Loucy (cell line): ENCODE results near the gene GGA1.

ENCODE experiments used
- H2AFZ ChIP-seq: fragments of 200-600 bp; sonication (generic); 2 replicates; pipeline ENCODE4 v1.6.0; 2016; ENCODE audit warnings: antibody characterized with exemption, mild to moderate bottlenecking, low read length, moderate library complexity
- H3F3A ChIP-seq: fragments of 200-600 bp; 2 replicates; pipeline ENCODE4 v1.6.0; 2016; ENCODE audit warnings: antibody characterized with exemption, low read depth, mild to moderate bottlenecking
- H3K27me3 ChIP-seq: fragments of 200-600 bp; sonication (generic); 2 replicates; pipeline ENCODE4 v1.6.1; 2014; ENCODE audit warnings: low read length, mild to moderate bottlenecking; ENCODE audit not compliant: insufficient read depth, poor library complexity, severe bottlenecking
- H3K36me3 ChIP-seq: fragments of 200-600 bp; sonication (generic); 2 replicates; pipeline ENCODE4 v1.6.1; 2016; ENCODE audit warnings: low read length; ENCODE audit not compliant: insufficient read depth
- H3K4me1 ChIP-seq: fragments of 200-600 bp; sonication (generic); 2 replicates; pipeline ENCODE4 v1.5.1; 2014; ENCODE audit warnings: low read length, mild to moderate bottlenecking; ENCODE audit not compliant: insufficient read depth, poor library complexity, severe bottlenecking
- H3K4me2 ChIP-seq: fragments of 200-600 bp; sonication (generic); 2 replicates; pipeline ENCODE4 v1.6.0; 2014; ENCODE audit warnings: antibody characterized with exemption, low read length, low read depth, mild to moderate bottlenecking; ENCODE audit not compliant: poor library complexity, severe bottlenecking
- H3K4me3 ChIP-seq: fragments of 200-600 bp; sonication (generic); 2 replicates; pipeline ENCODE4 v1.5.1; 2014; ENCODE audit warnings: low read length, mild to moderate bottlenecking, mixed read lengths; ENCODE audit not compliant: poor library complexity, severe bottlenecking
- H3K79me2 ChIP-seq: fragments of 200-600 bp; sonication (generic); 2 replicates; pipeline ENCODE4 v1.6.1; 2014; ENCODE audit warnings: low read length; ENCODE audit not compliant: insufficient read depth
- H3K9ac ChIP-seq: fragments of 200-600 bp; sonication (generic); 2 replicates; pipeline ENCODE4 v1.6.0; 2014; ENCODE audit warnings: mild to moderate bottlenecking, low read depth, low read length, moderate library complexity; ENCODE audit not compliant: poor library complexity, severe bottlenecking
- H3K9me2 ChIP-seq: fragments of 200-600 bp; sonication (generic); replicated peaks from 2 replicates; pipeline ENCODE4 v1.6.1; 2016; ENCODE audit warnings: low read depth, low read length, mixed read lengths
- H3K9me3 ChIP-seq: fragments of 200-600 bp; sonication (generic); 2 replicates; pipeline ENCODE4 v1.6.1; 2014; ENCODE audit warnings: mild to moderate bottlenecking, antibody characterized with exemption, low read length, low read depth; ENCODE audit not compliant: insufficient read depth
- H4K20me1 ChIP-seq: fragments of 200-600 bp; sonication (generic); 2 replicates; pipeline ENCODE4 v1.6.0; 2014; ENCODE audit warnings: antibody characterized with exemption, low read length, mild to moderate bottlenecking; ENCODE audit not compliant: insufficient read depth, poor library complexity, severe bottlenecking
- CTCF ChIP-seq: fragments of 200-600 bp; sonication (generic); conservative IDR thresholded peaks from 2 replicates; pipeline ENCODE4 v1.5.1; 2014; ENCODE audit warnings: mild to moderate bottlenecking, antibody characterized with exemption, low read length
- EZH2phosphoT487 ChIP-seq: fragments of 200-600 bp; IDR thresholded peaks from 2 replicates; pipeline ENCODE4 v1.6.1; 2018; ENCODE audit warnings: antibody characterized with exemption, mild to moderate bottlenecking, moderate library complexity, borderline replicate concordance

GGA1 gene

GRCh38 chr22:37633625-37634416 lies 25.2 kb downstream of the GGA1 start:
- H2AFZ ChIP-seq: no peak overlapping the region
- H3K27me3 ChIP-seq: no peaks in the 10 kb centered on the region
- peaks cover 66% of the 10 kb centered on the region for H3K4me1 ChIP-seq
- no peaks in the 10 kb centered on the region for H3K9me3 ChIP-seq
- H3K4me3 ChIP-seq: peak overlapping the region; percentile 59
- TF ChIP-seq EZH2phosphoT487 (no peak), CTCF (no peak; the same call in 1 of the 2 replicates)
- no peaks in the 10 kb centered on the region for H3K36me3 ChIP-seq
- H3K79me2 ChIP-seq: 0 out of 2 replicates have a peak, but pooled peaks cover 5% of the 10 kb centered on the region
- peak overlapping the region; percentile 84 for H3K4me2 ChIP-seq
- H3K9me2 ChIP-seq: no peaks in the 10 kb centered on the region
- H4K20me1 ChIP-seq: no peaks in the 10 kb centered on the region
- peaks cover 16% of the 10 kb centered on the region for H3F3A ChIP-seq
- H3K9ac ChIP-seq: peak overlapping the region; percentile 68

GRCh38 chr22:37634417-37634924 lies 25.8 kb downstream of the GGA1 start:
- Histone ChIP-seq H3K9me3 (no peaks in the 10 kb centered on the region), H3K27me3 (no peaks in the 10 kb centered on the region), H3F3A (peaks cover 16% of the 10 kb centered on the region), H3K9ac (peak overlapping the region; percentile 68), H2AFZ (no peak overlapping the region), H3K4me2 (peak overlapping the region; percentile 84), H3K36me3 (no peaks in the 10 kb centered on the region), H3K9me2 (no peaks in the 10 kb centered on the region), H3K4me3 (peak overlapping the region; percentile 59), H4K20me1 (no peaks in the 10 kb centered on the region), H3K4me1 (peaks cover 70% of the 10 kb centered on the region), H3K79me2 (peaks cover 5% of the 10 kb centered on the region; the same call in 1 of the 2 replicates)
- no peak for TF ChIP-seq EZH2phosphoT487
- TF ChIP-seq CTCF: peak; percentile 41

GRCh38 chr22:37635157-37635556 lies 26.5 kb downstream of the GGA1 start:
- Histone ChIP-seq H4K20me1 (no peaks in the 10 kb centered on the region), H3K9me3 (no peaks in the 10 kb centered on the region), H2AFZ (no peak overlapping the region), H3K36me3 (no peaks in the 10 kb centered on the region), H3K79me2 (peaks cover 12% of the 10 kb centered on the region), H3K4me3 (peak overlapping the region; percentile 59), H3K9me2 (no peaks in the 10 kb centered on the region), H3K27me3 (no peaks in the 10 kb centered on the region), H3K9ac (peak overlapping the region; percentile 68), H3K4me1 (peaks cover 76% of the 10 kb centered on the region), H3K4me2 (peak overlapping the region; percentile 84), H3F3A (peaks cover 16% of the 10 kb centered on the region)
- no peak for TF ChIP-seq CTCF
- no peak for TF ChIP-seq EZH2phosphoT487
